ENCODE measurements around the gene EEF1AKMT2. TPM values are rescaled to one million over a fixed set of nuclear protein-coding genes. Genes with fewer than 3 reads are reported as not detected.

EEF1AKMT2 gene
- total and polyA plus RNA-seq, 2 of the 13 experiments (the other 11 are each of a cell fraction or from before 2014, with no cell fraction given): 11.3 to 19.3 TPM

GRCh38 chr10:124708246-124708779 lies 83.4 kb downstream of the EEF1AKMT2 start (continued):
- no peak for TF ChIP-seq KIAA2018 (CRISPR knock-in tag; IDR thresholded peaks at IDR 0.05; ENCODE audit: borderline replicate concordance)
- no peak for TF ChIP-seq HNRNPUL1 (IDR thresholded peaks at IDR 0.05; ENCODE audit: low read depth, low read length)
- no peak for TF ChIP-seq NFYB (CRISPR knock-in tag; IDR thresholded peaks at IDR 0.05)
- TF ChIP-seq NONO (IDR thresholded peaks at IDR 0.05): no peak
- TF ChIP-seq NONO (CRISPR knock-in tag; conservative IDR thresholded peaks at IDR 0.05): peak; percentile 73
- TF ChIP-seq MED8 (CRISPR knock-in tag; IDR thresholded peaks at IDR 0.05; ENCODE audit: insufficient replicate concordance): no peak
- TF ChIP-seq HDAC2 (CRISPR knock-in tag; IDR thresholded peaks at IDR 0.05): peak; percentile 66; the same call in 1 of the 2 replicates
- TF ChIP-seq SKIL (CRISPR knock-in tag; IDR thresholded peaks at IDR 0.05; ENCODE audit: borderline replicate concordance): peak; percentile 85
- TF ChIP-seq LBX2 (CRISPR knock-in tag; IDR thresholded peaks at IDR 0.05; ENCODE audit: borderline replicate concordance): no peak
- 0 out of 2 replicates have a peak, but pooled peaks have one; percentile 31 for TF ChIP-seq KDM6A (CRISPR knock-in tag; IDR thresholded peaks at IDR 0.05; ENCODE audit: low read depth)
- 0 out of 2 replicates have a peak, but pooled peaks have one; percentile 22 for TF ChIP-seq ATF7-NPFF (CRISPR knock-in tag; IDR thresholded peaks at IDR 0.05; ENCODE audit: low read depth)
- no peak for TF ChIP-seq ZNF850 (CRISPR knock-in tag; conservative IDR thresholded peaks at IDR 0.05)
- TF ChIP-seq ZMYM4 (CRISPR knock-in tag; IDR thresholded peaks at IDR 0.05): peak; percentile 41; the same call in 1 of the 2 replicates
- peak; percentile 35; the same call in 1 of the 2 replicates for TF ChIP-seq ZNF331 (CRISPR knock-in tag; IDR thresholded peaks at IDR 0.05)
- no peak for TF ChIP-seq ATRX (CRISPR knock-in tag; IDR thresholded peaks at IDR 0.05; ENCODE audit: borderline replicate concordance)
- TF ChIP-seq ZNF17 (CRISPR knock-in tag; IDR thresholded peaks at IDR 0.05): no peak
- TF ChIP-seq IKZF1 (IDR thresholded peaks at IDR 0.05): no peak
- TF ChIP-seq ZNF839 (CRISPR knock-in tag; IDR thresholded peaks at IDR 0.05; ENCODE audit: borderline replicate concordance): no peak
- no peak for TF ChIP-seq MNT (IDR thresholded peaks at IDR 0.05)
